ENCODE data around the gene CZIB. TPM values are rescaled to one million over a fixed set of nuclear protein-coding genes. Genes with fewer than 3 reads are reported as not detected.

Gene CZIB
- total RNA-seq, 1 experiment from 2014 or later = 67.0 TPM

DNA sequence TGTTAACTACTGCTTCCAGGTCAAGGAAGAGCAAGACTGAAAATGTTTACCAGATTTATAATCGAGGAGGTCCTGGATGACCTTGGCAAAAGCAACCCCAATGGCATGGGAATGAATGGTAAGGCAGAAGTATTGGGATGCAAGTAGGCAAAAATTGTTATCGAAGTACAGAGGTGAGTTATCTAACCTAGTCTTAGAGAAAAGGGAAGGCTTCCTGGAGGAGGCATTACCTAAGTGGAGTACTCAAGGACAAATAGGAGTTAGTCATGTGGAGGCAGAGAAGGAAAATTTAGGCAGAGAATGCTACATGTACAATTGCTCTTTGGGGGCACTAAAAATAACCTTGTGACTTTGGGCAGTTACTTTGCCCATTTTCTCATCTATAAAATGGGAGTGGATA, 21.4 kb upstream of the CZIB start:
- Histone ChIP-seq H4K91ac (ENCODE audit: insufficient read length, low read depth, low read length) (no peak overlapping the region), H3K79me1 (ENCODE audit: insufficient read depth, low read depth, low read length, poor library complexity, severe bottlenecking) (peaks cover 1% of the 10 kb centered on the region), H3T11ph (ENCODE audit: low read length) (no peak overlapping the region), H2AFZ (ENCODE audit: low read length) (no peak overlapping the region), H3K14ac (ENCODE audit: insufficient read depth, low read length) (no peak overlapping the region), H3K9ac (ENCODE audit: extremely low read depth, insufficient read length, low read length) (no peak overlapping the region), H2BK15ac (ENCODE audit: low read depth, low read length) (no peak overlapping the region), H3K4ac (ENCODE audit: low read depth, low read length) (no peak overlapping the region), H3K56ac (ENCODE audit: insufficient read length, low read depth, low read length) (no peak overlapping the region), H2AK5ac (ENCODE audit: insufficient read length, low read length) (no peak overlapping the region), H4K5ac (ENCODE audit: insufficient read length, low read depth, low read length) (no peak overlapping the region), H3K9me3 (ENCODE audit: control insufficient read depth, low read depth, low read length) (no peaks in the 10 kb centered on the region), H3K27me3 (ENCODE audit: insufficient read depth, low read length) (no peaks in the 10 kb centered on the region), H2BK120ac (ENCODE audit: low read depth, low read length, poor library complexity, severe bottlenecking) (no peak overlapping the region), H3K4me2 (ENCODE audit: insufficient read depth, insufficient read length, low read length) (no peak overlapping the region), H3K4me1 (ENCODE audit: insufficient read depth, low read length) (no peaks in the 10 kb centered on the region), H3K23me2 (ENCODE audit: insufficient read length, low read depth, low read length, poor library complexity, severe bottlenecking) (peaks cover 6% of the 10 kb centered on the region), H3K79me2 (ENCODE audit: insufficient read depth, low read length) (peaks cover 5% of the 10 kb centered on the region; the same call in 1 of the 2 replicates), H3K23ac (ENCODE audit: insufficient read length, low read depth, low read length) (no peak overlapping the region), H2BK5ac (ENCODE audit: insufficient read length, low read length) (no peak overlapping the region), H4K20me1 (ENCODE audit: control insufficient read depth, insufficient read depth, insufficient read length) (no peaks in the 10 kb centered on the region), H3K18ac (ENCODE audit: insufficient read length, low read depth, low read length) (no peak overlapping the region), H4K8ac (replicated peaks; ENCODE audit: insufficient read length, low read depth, low read length) (no peak overlapping the region), H2BK12ac (ENCODE audit: insufficient read length, low read depth, low read length) (no peak overlapping the region), H2BK20ac (ENCODE audit: low read depth, low read length, poor library complexity, severe bottlenecking) (no peak overlapping the region), H3K27ac (ENCODE audit: insufficient read length, low read depth, low read length) (no peak overlapping the region)
- TF ChIP-seq, protein P1, sequence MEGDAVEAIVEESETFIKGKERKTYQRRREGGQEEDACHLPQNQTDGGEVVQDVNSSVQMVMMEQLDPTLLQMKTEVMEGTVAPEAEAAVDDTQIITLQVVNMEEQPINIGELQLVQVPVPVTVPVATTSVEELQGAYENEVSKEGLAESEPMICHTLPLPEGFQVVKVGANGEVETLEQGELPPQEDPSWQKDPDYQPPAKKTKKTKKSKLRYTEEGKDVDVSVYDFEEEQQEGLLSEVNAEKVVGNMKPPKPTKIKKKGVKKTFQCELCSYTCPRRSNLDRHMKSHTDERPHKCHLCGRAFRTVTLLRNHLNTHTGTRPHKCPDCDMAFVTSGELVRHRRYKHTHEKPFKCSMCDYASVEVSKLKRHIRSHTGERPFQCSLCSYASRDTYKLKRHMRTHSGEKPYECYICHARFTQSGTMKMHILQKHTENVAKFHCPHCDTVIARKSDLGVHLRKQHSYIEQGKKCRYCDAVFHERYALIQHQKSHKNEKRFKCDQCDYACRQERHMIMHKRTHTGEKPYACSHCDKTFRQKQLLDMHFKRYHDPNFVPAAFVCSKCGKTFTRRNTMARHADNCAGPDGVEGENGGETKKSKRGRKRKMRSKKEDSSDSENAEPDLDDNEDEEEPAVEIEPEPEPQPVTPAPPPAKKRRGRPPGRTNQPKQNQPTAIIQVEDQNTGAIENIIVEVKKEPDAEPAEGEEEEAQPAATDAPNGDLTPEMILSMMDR (conservative IDR thresholded peaks at IDR 0.05) = no peak
- no peak for DNase-seq
- peaks cover 9 to 13% of the 10 kb centered on the region in 2 experiments for H3K4me1 Mint-ChIP-seq
- no peak overlapping the region for H3K27ac Mint-ChIP-seq
- H3K36me3 Mint-ChIP-seq (ENCODE audit: insufficient read depth in 1 of 3, low read depth in 3 of 3) = peaks cover 0 to 23% (median 3%) of the 10 kb centered on the region in 3 experiments; a peak in 4 of 7 replicates
- no peak overlapping the region for H3K4me3 Mint-ChIP-seq
- no CpG with 5 or more reads among the region's 2 CpGs for WGBS (ENCODE audit: extremely low coverage, insufficient read length, low lambda C conversion rate)
- H3K9me3 Mint-ChIP-seq = no peaks in the 10 kb centered on the region
- H3K27me3 Mint-ChIP-seq (ENCODE audit: low read depth) = no peaks in the 10 kb centered on the region; the same call in 1 of the 2 replicates
